ENCODE results near the gene ARRDC1.

DNA sequence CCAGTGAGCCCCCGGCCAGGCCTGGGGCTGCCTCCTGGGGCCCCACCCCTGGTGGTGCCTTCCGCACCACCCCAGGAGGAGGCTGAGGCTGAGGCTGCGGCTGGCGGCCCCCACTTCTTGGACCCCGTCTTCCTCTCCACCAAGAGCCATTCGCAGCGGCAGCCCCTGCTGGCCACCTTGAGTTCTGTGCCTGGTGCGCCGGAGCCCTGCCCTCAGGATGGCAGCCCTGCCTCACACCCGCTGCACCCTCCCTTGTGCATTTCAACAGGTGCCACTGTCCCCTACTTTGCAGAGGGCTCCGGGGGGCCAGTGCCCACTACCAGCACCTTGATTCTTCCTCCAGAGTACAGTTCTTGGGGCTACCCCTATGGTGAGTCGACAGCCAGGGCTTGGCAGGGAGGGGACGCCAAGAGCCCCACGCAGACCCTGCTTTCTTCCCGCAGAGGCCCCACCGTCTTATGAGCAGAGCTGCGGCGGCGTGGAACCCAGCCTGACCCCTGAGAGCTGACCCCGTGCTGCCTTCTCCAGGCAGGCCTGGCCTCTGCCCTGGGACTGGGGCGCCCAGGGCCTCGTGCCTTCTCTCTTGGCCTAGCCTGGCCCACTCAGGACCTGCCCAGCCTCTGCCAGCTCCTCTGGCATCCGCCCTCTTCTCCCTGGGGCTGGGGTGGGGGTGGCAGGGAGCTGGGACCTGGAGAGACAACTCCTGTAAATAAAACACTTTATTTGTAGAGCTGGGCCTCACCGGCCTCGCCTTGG lies 9.3 kb downstream of the ARRDC1 start:
- no peak for TF ChIP-seq POLR2AphosphoS5 (IDR thresholded peaks at IDR 0.05)
- TF ChIP-seq CTCF (IDR thresholded peaks at IDR 0.05) = no peak
